GM12892 (cell line): ENCODE data around the gene CLIC5.

Experiments used
- DNase-seq: peaks from one replicate; pipeline ENCODE4 v3.0.0; 2011; ENCODE audit not compliant: insufficient read length
- FAIRE-seq: peaks from 2 replicates; lab custom pipeline; 2011; peaks lifted over from hg19 to GRCh38; lab: Jason Lieb, UNC
- POLR2A ChIP-seq: IDR thresholded peaks from 2 replicates; pipeline ENCODE4 v1.6.1; 2011; ENCODE audit warnings: low read depth, low read length, control low read depth
- POLR2AphosphoS5 ChIP-seq: IDR thresholded peaks from 2 replicates; pipeline ENCODE4 v1.6.1; 2011; ENCODE audit warnings: low read depth, low read length, control low read depth
- TAF1 ChIP-seq: IDR thresholded peaks from 2 replicates; pipeline ENCODE4 v1.6.1; 2011; ENCODE audit warnings: low read depth, mild to moderate bottlenecking, control low read depth, low read length, borderline replicate concordance

Gene CLIC5

GRCh38 chr6:45969026-45969425, 46.6 kb downstream of the CLIC5 start:
- DNase-seq (no peak), FAIRE-seq (no peak)
- TF ChIP-seq POLR2A (no peak), POLR2AphosphoS5 (no peak), TAF1 (no peak)

- TF ChIP-seq POLR2A (no peak), TAF1 (no peak), POLR2AphosphoS5 (no peak)
- no peak for FAIRE-seq
Observed at GRCh38 chr6:45967363-45967762, 48.3 kb downstream of the CLIC5 start.

GRCh38 chr6:45966797-45967196, 48.9 kb downstream of the CLIC5 start:
- no peak for TF ChIP-seq POLR2A
- no peak for TF ChIP-seq POLR2AphosphoS5
- TF ChIP-seq TAF1 = no peak
- DNase-seq = no peak
- FAIRE-seq = no peak

More at GRCh38 chr6:45967363-45967762, 48.3 kb downstream of the CLIC5 start:
- no peak for DNase-seq

- TF ChIP-seq POLR2AphosphoS5 = no peak
- TF ChIP-seq TAF1 = no peak
- TF ChIP-seq POLR2A = no peak
- FAIRE-seq (no peak), DNase-seq (no peak)
Observed at GRCh38 chr6:45966340-45966739, 49.3 kb downstream of the CLIC5 start.

GRCh38 chr6:45965792-45966191, 49.9 kb downstream of the CLIC5 start:
- TF ChIP-seq TAF1 = no peak
- no peak for TF ChIP-seq POLR2AphosphoS5
- FAIRE-seq = no peak
- DNase-seq = no peak

DNA sequence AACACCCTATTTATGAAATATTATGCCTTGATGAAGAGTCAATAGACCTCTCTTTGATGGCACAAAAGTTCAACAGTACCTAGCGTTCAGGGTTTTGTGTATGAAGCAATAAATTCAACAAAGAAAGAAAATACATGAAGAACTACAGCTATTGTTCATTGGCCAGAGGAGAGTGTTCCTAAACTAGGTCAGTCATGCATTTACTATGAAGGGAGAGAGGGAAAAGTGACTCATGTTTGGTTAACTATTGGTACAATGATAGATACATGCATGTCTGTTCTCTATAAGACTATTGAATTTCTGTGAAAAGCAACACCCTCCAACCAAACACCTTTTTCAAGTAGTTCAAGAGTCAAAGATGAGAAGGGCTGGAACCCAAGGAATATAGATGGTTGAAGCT, 50.7 kb downstream of the CLIC5 start:
- FAIRE-seq = no peak

GRCh38 chr6:45964300-45964699, 51.4 kb downstream of the CLIC5 start:
- TF ChIP-seq POLR2AphosphoS5 (no peak), POLR2A (no peak), TAF1 (no peak)
- DNase-seq = no peak
- FAIRE-seq = no peak

More for the DNA sequence above, 50.7 kb downstream of the CLIC5 start:
- DNase-seq = no peak
- TF ChIP-seq POLR2AphosphoS5 = no peak
- no peak for TF ChIP-seq POLR2A
- TF ChIP-seq TAF1 = no peak

DNA sequence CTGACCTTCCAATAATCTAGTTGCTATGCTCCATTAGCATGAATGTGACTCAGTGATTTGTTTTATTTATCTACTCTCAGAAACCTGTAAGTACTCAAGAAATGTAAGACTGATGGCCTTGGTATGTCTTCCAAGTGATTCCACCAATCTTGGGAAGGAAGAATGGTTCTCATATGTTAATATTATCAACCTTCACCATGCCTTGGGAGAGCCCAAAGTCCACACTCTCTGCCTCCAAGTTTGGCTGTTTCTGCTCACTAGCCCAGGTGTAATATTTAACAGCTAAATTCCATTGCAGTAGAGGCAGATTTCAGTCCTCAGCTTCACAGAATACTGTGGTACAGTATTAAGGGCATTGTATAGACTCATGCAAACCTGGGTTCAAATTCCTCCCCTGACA, 51.8 kb downstream of the CLIC5 start:
- FAIRE-seq (no peak), DNase-seq (no peak)
- TF ChIP-seq TAF1 (no peak), POLR2AphosphoS5 (no peak), POLR2A (no peak)

DNA sequence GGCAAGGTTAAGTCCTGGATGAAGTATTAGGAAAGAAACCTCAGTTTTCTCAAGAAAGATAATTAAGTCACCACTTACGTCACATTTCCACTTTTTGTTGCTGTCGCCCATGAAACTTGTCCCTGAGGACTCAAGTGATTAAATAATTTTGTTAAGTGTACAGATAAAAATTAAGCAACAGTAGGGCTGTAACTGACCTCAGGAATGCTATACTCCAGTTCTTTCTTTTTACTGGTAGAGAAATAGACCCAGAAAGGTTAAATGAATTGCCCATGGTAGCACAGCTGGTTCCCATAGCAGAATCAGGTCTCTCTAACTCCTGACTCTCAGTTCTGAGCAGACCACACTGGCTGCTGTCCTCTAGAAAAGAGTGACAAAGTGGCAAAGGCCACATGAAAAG, 54.5 kb downstream of the CLIC5 start:
- FAIRE-seq (no peak), DNase-seq (no peak)

DNA sequence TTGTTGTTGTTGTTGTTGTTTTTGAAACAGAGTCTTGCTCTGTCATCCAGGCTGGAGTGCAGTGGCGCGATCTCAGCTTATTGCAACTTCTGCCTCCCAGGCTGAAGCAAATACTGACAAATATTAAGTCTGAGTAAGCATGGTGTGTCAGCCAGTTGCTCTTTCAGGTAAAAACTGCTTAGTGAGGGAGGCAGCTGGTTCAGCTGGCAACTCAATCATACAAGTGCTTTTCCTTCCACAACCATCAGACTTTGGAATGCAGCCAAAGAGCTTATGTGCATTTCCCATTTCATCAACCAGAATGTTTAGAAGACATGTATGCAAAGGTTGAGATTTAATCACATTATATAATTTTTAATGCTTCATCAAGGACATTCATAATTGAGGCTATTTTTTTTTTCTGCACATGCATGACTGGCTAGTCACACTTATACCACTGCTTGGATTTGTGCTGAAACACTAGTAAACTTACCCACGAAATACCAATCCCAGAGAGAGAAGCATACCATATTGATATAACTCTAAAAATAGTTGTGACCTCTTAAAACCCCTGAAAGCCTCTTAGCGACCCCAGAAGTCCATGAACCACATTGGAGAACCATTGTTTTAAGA, 56.0 kb downstream of the CLIC5 start:
- TF ChIP-seq POLR2A = no peak
- no peak for TF ChIP-seq POLR2AphosphoS5
- TF ChIP-seq TAF1 = no peak
- FAIRE-seq = no peak
- DNase-seq = no peak

More for the DNA sequence above, 54.5 kb downstream of the CLIC5 start:
- TF ChIP-seq POLR2AphosphoS5 (no peak), POLR2A (no peak), TAF1 (no peak)

DNA sequence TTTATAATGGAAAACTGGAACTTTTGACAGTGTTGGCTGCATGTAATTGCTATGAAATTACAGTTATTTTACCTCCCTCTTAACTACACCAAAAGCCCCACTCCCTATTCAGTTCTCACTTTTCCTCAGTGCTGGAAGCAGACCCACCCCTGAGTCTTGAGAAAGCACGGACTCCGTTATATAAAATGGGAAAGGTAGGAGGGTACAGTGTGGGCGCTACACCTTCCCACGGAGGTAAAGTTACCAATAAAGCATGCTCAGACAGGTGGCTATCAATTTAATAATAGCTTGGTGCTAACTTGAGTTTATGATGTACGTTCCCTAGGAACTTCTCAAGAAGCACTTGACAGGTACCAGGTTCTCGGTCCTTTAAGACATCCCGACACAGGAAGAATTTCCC, 59.0 kb downstream of the CLIC5 start:
- TF ChIP-seq TAF1 (no peak), POLR2AphosphoS5 (no peak), POLR2A (no peak)
- FAIRE-seq = no peak
- no peak for DNase-seq

- TF ChIP-seq POLR2AphosphoS5 (no peak), POLR2A (no peak), TAF1 (no peak)
- no peak for FAIRE-seq
- DNase-seq = no peak
Observed at GRCh38 chr6:45956176-45956575, 59.5 kb downstream of the CLIC5 start.
